GM23248 (cell line): Measurements from ENCODE around the gene GLT6D1. TPM values are rescaled to one million over a fixed set of nuclear protein-coding genes. Genes with fewer than 3 reads are reported as not detected.

Experiments
- DNase-seq: peaks from one replicate; pipeline ENCODE4 v3.0.0-alpha.2; 2015
- H2AFZ ChIP-seq: fragments of 200-600 bp; sonication (generic); 2 replicates; pipeline ENCODE4 v1.6.1; 2016; ENCODE audit warnings: antibody characterized with exemption
- H3F3A ChIP-seq: fragments of 200-600 bp; sonication (generic); 2 replicates; pipeline ENCODE4 v1.6.1; 2016; ENCODE audit warnings: mild to moderate bottlenecking, antibody characterized with exemption, mixed run types; ENCODE audit not compliant: insufficient read depth
- H3K27ac ChIP-seq: fragments of 200-600 bp; sonication (generic); 2 replicates; pipeline ENCODE4 v1.5.1; 2016; ENCODE audit warnings: mild to moderate bottlenecking
- H3K27me3 ChIP-seq: fragments of 200-600 bp; sonication (generic); replicated peaks from 2 replicates; pipeline ENCODE4 v1.6.1; 2016; ENCODE audit warnings: mild to moderate bottlenecking; ENCODE audit not compliant: insufficient read depth
- H3K36me3 ChIP-seq: fragments of 200-600 bp; sonication (generic); 2 replicates; pipeline ENCODE4 v1.6.1; 2016; ENCODE audit warnings: low read depth, mild to moderate bottlenecking
- H3K4me1 ChIP-seq: fragments of 200-600 bp; sonication (generic); 2 replicates; pipeline ENCODE4 v1.6.1; 2016; ENCODE audit warnings: mild to moderate bottlenecking; ENCODE audit not compliant: insufficient read depth
- H3K4me2 ChIP-seq: fragments of 200-600 bp; sonication (generic); one replicate; pipeline ENCODE4 v1.6.1; 2016; ENCODE audit warnings: mild to moderate bottlenecking; ENCODE audit not compliant: unreplicated experiment
- H3K4me3 ChIP-seq: fragments of 200-600 bp; sonication (generic); 2 replicates; pipeline ENCODE4 v1.5.1; 2016; ENCODE audit warnings: mild to moderate bottlenecking
- H3K79me2 ChIP-seq: fragments of 200-600 bp; sonication (generic); 2 replicates; pipeline ENCODE4 v1.6.1; 2016; ENCODE audit warnings: mild to moderate bottlenecking; ENCODE audit not compliant: insufficient read depth
- H3K9ac ChIP-seq: fragments of 200-600 bp; sonication (generic); 2 replicates; pipeline ENCODE4 v1.6.1; 2016; ENCODE audit warnings: mild to moderate bottlenecking
- H3K9me2 ChIP-seq: fragments of 200-600 bp; sonication (generic); 2 replicates; pipeline ENCODE4 v1.6.1; 2016; ENCODE audit warnings: mixed run types, mild to moderate bottlenecking, moderate library complexity; ENCODE audit not compliant: insufficient read depth
- H3K9me3 ChIP-seq: fragments of 200-600 bp; sonication (generic); one replicate; pipeline ENCODE4 v1.6.1; 2017; ENCODE audit warnings: low read depth
- H4K20me1 ChIP-seq: fragments of 200-600 bp; sonication (generic); 2 replicates; pipeline ENCODE4 v1.6.0; 2016; ENCODE audit not compliant: insufficient read depth
- EZH2 ChIP-seq: fragments of 200-600 bp; sonication (generic); IDR thresholded peaks from 2 replicates; pipeline ENCODE4 v1.6.1; 2018; ENCODE audit warnings: antibody characterized with exemption, mild to moderate bottlenecking; ENCODE audit not compliant: insufficient read depth, poor library complexity, severe bottlenecking
- EZH2phosphoT487 ChIP-seq: fragments of 200-600 bp; sonication (generic); IDR thresholded peaks from 2 replicates; pipeline ENCODE4 v1.6.1; 2018; ENCODE audit warnings: antibody characterized with exemption, moderate library complexity, mild to moderate bottlenecking, low read depth; ENCODE audit not compliant: insufficient read depth
- whole genome bisulfite sequencing, 2 experiments: methylation state at CpG; one replicate each; pipeline ENCODE4 v1.1.6; 2015 to 2017; ENCODE audit warnings: low lambda C conversion rate in 2 of 2, low coverage in 1 of 2; ENCODE audit errors: missing lambda C conversion rate in 2 of 2; 5-methylcytosine and 5-hydroxymethylcytosine counted together
- in situ Hi-C: fragments of 300-500 bp; cut with MboI; formaldehyde crosslinking; loops from 2 replicates; pipeline ENCODE4 v1.15.0; 2020
- polyA plus RNA-seq: library from polyadenylated mRNA; unstranded; fragments of >200 nt; fragmentation: Nextera tagmentation; extraction: Ambion mirVana; gene quantifications from 2 replicates; pipeline ENCODE4 v1.2.1, GENCODE V29; 2016
- total RNA-seq: library from RNA; depleted of rRNA; stranded (reverse); fragments of >200 nt; shearing (Covaris generic); gene quantifications from 2 replicates; pipeline ENCODE4 v1.2.3, GENCODE V29; 2014

The GLT6D1 gene
- total and polyA plus RNA-seq, 2 experiments from 2014 or later, result not detected

GRCh38 chr9:135666534-135667462, 27.5 kb upstream of the GLT6D1 start:
- Histone ChIP-seq H4K20me1 (no peaks in the 10 kb centered on the region), H3K9me3 (no peaks in the 10 kb centered on the region), H3K27me3 (no peaks in the 10 kb centered on the region), H3K79me2 (no peaks in the 10 kb centered on the region), H3K36me3 (no peaks in the 10 kb centered on the region), H3K4me3 (no peak overlapping the region), H3K4me2 (no peak overlapping the region), H3K9me2 (no peaks in the 10 kb centered on the region), H3F3A (no peaks in the 10 kb centered on the region), H3K9ac (no peak overlapping the region), H3K4me1 (no peaks in the 10 kb centered on the region), H3K27ac (no peak overlapping the region), H2AFZ (no peak overlapping the region)
- in situ Hi-C loops, result no loop called here
- no peak for TF ChIP-seq EZH2phosphoT487
- 33 to 37% methylated on average over 23 to 29 of the region's 29 CpGs for WGBS, 2 experiments
- no peak for DNase-seq

DNA sequence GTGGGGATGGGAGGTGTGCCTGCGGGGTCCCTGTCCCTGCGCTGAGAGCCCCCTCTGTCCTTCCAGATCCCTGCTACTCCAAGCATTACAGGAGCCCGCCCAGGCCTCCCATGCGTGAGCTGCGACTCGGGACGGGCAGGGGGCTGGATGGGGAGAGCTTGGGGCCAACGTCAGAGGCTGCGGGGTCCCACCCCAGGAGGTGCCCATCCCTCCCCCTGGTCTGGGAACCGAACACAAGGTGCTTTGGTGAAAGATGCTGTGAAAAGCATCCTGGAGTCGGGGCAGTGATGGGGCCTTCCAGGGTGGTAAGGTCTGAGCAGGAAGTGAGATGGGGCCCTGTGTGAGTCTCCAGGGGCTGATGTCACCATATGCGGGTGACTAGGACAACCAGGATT, 26.5 kb upstream of the GLT6D1 start:
- no peak overlapping the region for H2AFZ ChIP-seq
- H3K79me2 ChIP-seq, result no peaks in the 10 kb centered on the region
- WGBS, 2 experiments, result 65 to 68% methylated on average over 10 to 12 of the region's 12 CpGs
- no peaks in the 10 kb centered on the region for H3F3A ChIP-seq
- H3K9ac ChIP-seq, result no peak overlapping the region
- no peaks in the 10 kb centered on the region for H3K36me3 ChIP-seq
- H3K4me1 ChIP-seq, result no peaks in the 10 kb centered on the region
- no peaks in the 10 kb centered on the region for H4K20me1 ChIP-seq
- no peak overlapping the region for H3K4me2 ChIP-seq
- H3K27me3 ChIP-seq, result no peaks in the 10 kb centered on the region
- no peak overlapping the region for H3K27ac ChIP-seq
- H3K9me3 ChIP-seq, result no peaks in the 10 kb centered on the region
- TF ChIP-seq EZH2phosphoT487 (no peak), EZH2 (no peak)
- no peaks in the 10 kb centered on the region for H3K9me2 ChIP-seq
- DNase-seq, result no peak
- H3K4me3 ChIP-seq, result no peak overlapping the region
- in situ Hi-C loops, result no loop called here

DNA sequence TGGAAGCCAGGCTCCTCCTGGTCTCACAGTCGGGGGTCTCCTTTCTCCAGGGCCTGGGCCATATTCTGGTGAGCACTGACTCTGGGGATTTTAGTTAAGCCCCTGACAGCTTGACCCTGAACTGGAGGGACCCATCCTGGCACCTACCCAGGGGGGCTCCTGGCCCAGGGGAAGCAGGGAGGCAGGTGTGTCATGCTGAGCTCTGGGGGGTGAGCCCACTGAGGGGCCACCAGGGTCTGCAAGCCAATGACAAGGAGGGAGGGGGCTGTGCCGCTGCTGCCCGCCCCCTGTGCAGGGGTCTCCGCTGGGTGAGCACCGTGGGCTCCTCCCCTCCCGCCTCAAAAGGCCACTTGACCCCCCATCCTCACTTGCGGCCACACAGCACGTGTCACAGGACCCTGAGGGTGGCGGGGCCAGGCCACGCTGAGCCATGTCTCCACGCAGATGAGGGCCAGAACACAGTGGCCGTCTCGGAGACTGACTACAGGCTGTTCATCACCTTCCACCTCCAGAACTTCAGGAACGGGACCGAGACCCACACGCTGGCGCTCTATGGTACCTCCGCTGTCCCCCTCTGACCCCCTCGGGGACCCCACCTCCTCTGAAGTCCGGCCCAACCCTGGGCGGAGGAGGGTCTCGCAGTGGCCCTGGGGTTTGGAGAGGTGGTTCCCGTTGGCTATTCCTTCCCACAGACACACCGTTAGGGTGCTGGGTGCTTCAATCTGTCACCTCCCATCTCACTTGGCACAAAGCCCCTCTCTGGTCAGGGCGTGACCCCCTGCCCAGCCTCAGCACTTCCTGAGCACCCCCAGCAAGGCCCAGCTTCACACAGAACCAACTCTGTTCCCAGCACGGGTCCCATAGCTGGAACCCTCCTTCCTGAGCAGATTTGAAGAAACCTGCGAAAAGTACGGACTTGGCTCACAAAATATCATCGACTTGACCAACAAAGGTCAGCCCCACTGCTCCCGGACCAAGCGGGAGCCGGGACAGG, 25.8 kb upstream of the GLT6D1 start:
- no peaks in the 10 kb centered on the region for H4K20me1 ChIP-seq
- H2AFZ ChIP-seq, result no peak overlapping the region
- no peaks in the 10 kb centered on the region for H3K9me2 ChIP-seq
- H3K79me2 ChIP-seq, result no peaks in the 10 kb centered on the region
- TF ChIP-seq EZH2phosphoT487 (no peak), EZH2 (no peak)
- H3K27ac ChIP-seq, result no peak overlapping the region
- in situ Hi-C loops, result no loop called here
- WGBS, 2 experiments, result 52 to 60% methylated on average over 27 to 30 of the region's 32 CpGs
- no peaks in the 10 kb centered on the region for H3K9me3 ChIP-seq
- H3K4me1 ChIP-seq, result no peaks in the 10 kb centered on the region
- H3K36me3 ChIP-seq, result no peaks in the 10 kb centered on the region
- DNase-seq, result no peak
- H3K27me3 ChIP-seq, result no peaks in the 10 kb centered on the region
- H3K4me2 ChIP-seq, result no peak overlapping the region
- H3F3A ChIP-seq, result no peaks in the 10 kb centered on the region
- no peak overlapping the region for H3K4me3 ChIP-seq
- H3K9ac ChIP-seq, result no peak overlapping the region

- Histone ChIP-seq H3K4me1 (no peaks in the 10 kb centered on the region), H3F3A (no peaks in the 10 kb centered on the region), H3K9ac (no peak overlapping the region), H4K20me1 (no peaks in the 10 kb centered on the region), H3K9me3 (no peaks in the 10 kb centered on the region), H3K4me2 (no peak overlapping the region), H3K79me2 (no peaks in the 10 kb centered on the region), H3K4me3 (no peak overlapping the region), H3K36me3 (no peaks in the 10 kb centered on the region), H2AFZ (no peak overlapping the region), H3K27me3 (no peaks in the 10 kb centered on the region), H3K9me2 (no peaks in the 10 kb centered on the region), H3K27ac (no peak overlapping the region)
- WGBS, 2 experiments, result 58 to 66% methylated on average over 10 of the region's 10 CpGs
- DNase-seq, result no peak
- in situ Hi-C loops, result no loop called here
- TF ChIP-seq EZH2 (no peak), EZH2phosphoT487 (no peak)
Observed at GRCh38 chr9:135664266-135664665, 24.9 kb upstream of the GLT6D1 start.
